Epidermal melanocyte (primary cell): ENCODE measurements around the gene ZNF765.
"Not testable (repeated sequence)": the region's sequence is repeated elsewhere in the genome, so short reads cannot be mapped to it uniquely, and the experiment has no call there.

ENCODE experiments used
- DNase-seq: peaks from one replicate; pipeline ENCODE4 v3.0.0; 2011; ENCODE audit warnings: low spot score; ENCODE audit not compliant: insufficient read length

ZNF765 gene

GRCh38 chr19:53420520-53421315 lies 25.8 kb downstream of the ZNF765 start:
- not testable (repeated sequence) for DNase-seq

- DNase-seq = no peak
Measured at GRCh38 chr19:53422551-53422950, 27.6 kb downstream of the ZNF765 start.

- DNase-seq = not testable (repeated sequence)
Measured at GRCh38 chr19:53423074-53423473, 28.1 kb downstream of the ZNF765 start.

GRCh38 chr19:53423680-53424079 lies 28.7 kb downstream of the ZNF765 start:
- DNase-seq = not testable (repeated sequence)

- DNase-seq = no peak
Measured at GRCh38 chr19:53424968-53425597, 30.1 kb downstream of the ZNF765 start.

GRCh38 chr19:53431399-53432087 lies 36.6 kb downstream of the ZNF765 start, which contains the start of gene ZNF761:
Gene ZNF761 (plus strand): TSS chr19:53431984. CDS start chr19:53447269, 15,285 bp downstream.
- peak; percentile 40 for DNase-seq

- no peak for DNase-seq
Measured at GRCh38 chr19:53432088-53432661, 37.2 kb downstream of the ZNF765 start.

GRCh38 chr19:53443809-53444208 lies 48.9 kb downstream of the ZNF765 start:
- DNase-seq = not testable (repeated sequence)

GRCh38 chr19:53447196-53447595 lies 52.2 kb downstream of the ZNF765 start:
- DNase-seq = not testable (repeated sequence)

GRCh38 chr19:53455828-53456227 lies 60.9 kb downstream of the ZNF765 start:
- DNase-seq = no peak

GRCh38 chr19:53460131-53460721 lies 65.3 kb downstream of the ZNF765 start:
- DNase-seq = not testable (repeated sequence)

- no peak for DNase-seq
Measured at GRCh38 chr19:53461866-53462265, 66.9 kb downstream of the ZNF765 start.

GRCh38 chr19:53462861-53463260 lies 67.9 kb downstream of the ZNF765 start:
- no peak for DNase-seq

GRCh38 chr19:53463263-53463662 lies 68.3 kb downstream of the ZNF765 start:
- DNase-seq = no peak

GRCh38 chr19:53466726-53467484 lies 72.0 kb downstream of the ZNF765 start:
- DNase-seq = no peak

- peak; percentile 55 for DNase-seq
Measured at GRCh38 chr19:53467485-53468262, 72.7 kb downstream of the ZNF765 start, which contains the start of gene ZNF813. Gene ZNF813 (plus strand): TSS chr19:53467733. CDS start chr19:53483823, 16,090 bp downstream.

- not testable (repeated sequence) for DNase-seq
Measured at GRCh38 chr19:53468628-53469027, 73.7 kb downstream of the ZNF765 start.

- no peak for DNase-seq
Measured at GRCh38 chr19:53471916-53472315, 77.0 kb downstream of the ZNF765 start.

GRCh38 chr19:53474832-53475231 lies 79.9 kb downstream of the ZNF765 start:
- not testable (repeated sequence) for DNase-seq

- not testable (repeated sequence) for DNase-seq
Measured at GRCh38 chr19:53475470-53475869, 80.5 kb downstream of the ZNF765 start.
